ENCODE data around the gene ZNF165. TPM values are rescaled to one million over a fixed set of nuclear protein-coding genes. Genes with fewer than 3 reads are reported as not detected.

Gene ZNF165
- total and polyA plus RNA-seq, 2 of the 13 experiments (the other 11 are each of a cell fraction or from before 2014, with no cell fraction given): 0.58 to 8.6 TPM

DNA sequence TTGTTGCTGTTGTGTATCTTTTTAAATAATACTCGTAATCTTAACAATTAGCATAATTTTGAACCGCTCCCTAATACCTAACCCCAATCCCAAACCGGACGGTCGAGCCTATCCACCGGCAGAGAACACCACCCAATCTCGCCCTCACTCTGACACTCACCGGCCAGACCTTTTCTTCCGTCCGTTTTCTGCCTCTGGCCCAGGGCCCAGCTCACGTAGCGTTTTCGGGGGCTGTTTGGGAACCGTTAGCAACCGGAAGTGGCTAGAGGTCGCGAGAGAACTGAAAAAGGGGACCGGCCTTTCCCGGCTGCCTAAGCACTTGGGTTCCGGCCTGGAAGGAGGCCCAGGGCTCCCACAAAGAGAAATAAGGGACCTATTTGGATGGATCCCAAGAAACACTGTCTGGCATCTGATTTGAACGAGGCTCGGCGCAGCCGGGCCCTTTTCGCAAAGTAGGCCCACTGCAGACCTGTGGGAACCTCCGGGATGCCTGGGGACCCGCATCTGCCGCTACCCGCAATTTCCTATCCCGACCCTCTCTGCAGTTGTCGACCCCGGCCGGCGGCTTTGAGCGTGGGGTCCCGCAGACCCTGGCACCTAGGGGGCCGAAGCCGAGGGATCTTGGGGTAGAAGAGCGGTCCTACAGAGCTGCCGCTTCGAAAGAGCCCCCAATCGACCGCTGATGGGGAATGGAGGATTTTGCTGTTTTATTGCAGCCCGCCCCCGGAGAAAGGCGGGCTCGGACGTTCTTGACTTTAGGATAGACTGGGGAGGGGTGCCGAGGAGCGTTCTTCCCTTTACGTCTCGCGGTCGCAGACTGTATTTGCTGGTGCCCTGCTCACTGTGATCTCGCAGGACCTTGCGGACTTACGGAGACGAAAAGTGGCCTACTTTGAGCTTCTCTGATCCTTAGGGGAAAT is 56.5 kb downstream of the ZNF165 start (continued):
- TF ChIP-seq SP1 (IDR thresholded peaks at IDR 0.05): no peak
- peak; percentile 54; the same call in 1 of the 2 replicates for TF ChIP-seq SP1 (CRISPR knock-in tag; IDR thresholded peaks at IDR 0.05)
- TF ChIP-seq MIER3 (CRISPR knock-in tag; IDR thresholded peaks at IDR 0.05; ENCODE audit: borderline replicate concordance): peak; percentile 87; the same call in 1 of the 2 replicates
- TF ChIP-seq, protein P1, sequence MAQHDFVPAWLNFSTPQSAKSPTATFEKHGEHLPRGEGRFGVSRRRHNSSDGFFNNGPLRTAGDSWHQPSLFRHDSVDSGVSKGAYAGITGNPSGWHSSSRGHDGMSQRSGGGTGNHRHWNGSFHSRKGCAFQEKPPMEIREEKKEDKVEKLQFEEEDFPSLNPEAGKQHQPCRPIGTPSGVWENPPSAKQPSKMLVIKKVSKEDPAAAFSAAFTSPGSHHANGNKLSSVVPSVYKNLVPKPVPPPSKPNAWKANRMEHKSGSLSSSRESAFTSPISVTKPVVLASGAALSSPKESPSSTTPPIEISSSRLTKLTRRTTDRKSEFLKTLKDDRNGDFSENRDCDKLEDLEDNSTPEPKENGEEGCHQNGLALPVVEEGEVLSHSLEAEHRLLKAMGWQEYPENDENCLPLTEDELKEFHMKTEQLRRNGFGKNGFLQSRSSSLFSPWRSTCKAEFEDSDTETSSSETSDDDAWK (CRISPR knock-in tag; IDR thresholded peaks at IDR 0.05): no peak
- no peak for TF ChIP-seq CHD4 (IDR thresholded peaks at IDR 0.05; ENCODE audit: borderline replicate concordance, low read length)
- TF ChIP-seq CENPX (CRISPR knock-in tag; IDR thresholded peaks at IDR 0.05): no peak
- TF ChIP-seq, protein P2, sequence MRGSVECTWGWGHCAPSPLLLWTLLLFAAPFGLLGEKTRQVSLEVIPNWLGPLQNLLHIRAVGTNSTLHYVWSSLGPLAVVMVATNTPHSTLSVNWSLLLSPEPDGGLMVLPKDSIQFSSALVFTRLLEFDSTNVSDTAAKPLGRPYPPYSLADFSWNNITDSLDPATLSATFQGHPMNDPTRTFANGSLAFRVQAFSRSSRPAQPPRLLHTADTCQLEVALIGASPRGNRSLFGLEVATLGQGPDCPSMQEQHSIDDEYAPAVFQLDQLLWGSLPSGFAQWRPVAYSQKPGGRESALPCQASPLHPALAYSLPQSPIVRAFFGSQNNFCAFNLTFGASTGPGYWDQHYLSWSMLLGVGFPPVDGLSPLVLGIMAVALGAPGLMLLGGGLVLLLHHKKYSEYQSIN (CRISPR knock-in tag; IDR thresholded peaks at IDR 0.05; ENCODE audit: borderline replicate concordance): no peak
- TF ChIP-seq ZNF24 (IDR thresholded peaks at IDR 0.05): peak; percentile 76
- TF ChIP-seq, protein P3, sequence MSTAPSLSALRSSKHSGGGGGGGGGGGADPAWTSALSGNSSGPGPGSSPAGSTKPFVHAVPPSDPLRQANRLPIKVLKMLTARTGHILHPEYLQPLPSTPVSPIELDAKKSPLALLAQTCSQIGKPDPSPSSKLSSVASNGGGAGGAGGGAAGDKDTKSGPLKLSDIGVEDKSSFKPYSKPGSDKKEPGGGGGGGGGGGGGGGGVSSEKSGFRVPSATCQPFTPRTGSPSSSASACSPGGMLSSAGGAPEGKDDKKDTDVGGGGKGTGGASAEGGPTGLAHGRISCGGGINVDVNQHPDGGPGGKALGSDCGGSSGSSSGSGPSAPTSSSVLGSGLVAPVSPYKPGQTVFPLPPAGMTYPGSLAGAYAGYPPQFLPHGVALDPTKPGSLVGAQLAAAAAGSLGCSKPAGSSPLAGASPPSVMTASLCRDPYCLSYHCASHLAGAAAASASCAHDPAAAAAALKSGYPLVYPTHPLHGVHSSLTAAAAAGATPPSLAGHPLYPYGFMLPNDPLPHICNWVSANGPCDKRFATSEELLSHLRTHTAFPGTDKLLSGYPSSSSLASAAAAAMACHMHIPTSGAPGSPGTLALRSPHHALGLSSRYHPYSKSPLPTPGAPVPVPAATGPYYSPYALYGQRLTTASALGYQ (CRISPR knock-in tag; IDR thresholded peaks at IDR 0.05): peak; percentile 86
- peak; percentile 92 for TF ChIP-seq HDAC2 (CRISPR knock-in tag; IDR thresholded peaks at IDR 0.05)
- TF ChIP-seq ZNF550 (CRISPR knock-in tag; IDR thresholded peaks at IDR 0.05; ENCODE audit: borderline replicate concordance): no peak
- TF ChIP-seq MLLT10 (CRISPR knock-in tag; IDR thresholded peaks at IDR 0.05): no peak
- no peak for TF ChIP-seq ZNF891 (CRISPR knock-in tag; IDR thresholded peaks at IDR 0.05)
- TF ChIP-seq HNRNPL (IDR thresholded peaks at IDR 0.05; ENCODE audit: low read depth, low read length): 0 out of 2 replicates have a peak, but pooled peaks have one; percentile 62
- 0 out of 2 replicates have a peak, but pooled peaks have one; percentile 34 for TF ChIP-seq SSRP1 (CRISPR knock-in tag; IDR thresholded peaks at IDR 0.05)
- TF ChIP-seq ADNP (CRISPR knock-in tag; IDR thresholded peaks at IDR 0.05): no peak
- TF ChIP-seq, protein P4, sequence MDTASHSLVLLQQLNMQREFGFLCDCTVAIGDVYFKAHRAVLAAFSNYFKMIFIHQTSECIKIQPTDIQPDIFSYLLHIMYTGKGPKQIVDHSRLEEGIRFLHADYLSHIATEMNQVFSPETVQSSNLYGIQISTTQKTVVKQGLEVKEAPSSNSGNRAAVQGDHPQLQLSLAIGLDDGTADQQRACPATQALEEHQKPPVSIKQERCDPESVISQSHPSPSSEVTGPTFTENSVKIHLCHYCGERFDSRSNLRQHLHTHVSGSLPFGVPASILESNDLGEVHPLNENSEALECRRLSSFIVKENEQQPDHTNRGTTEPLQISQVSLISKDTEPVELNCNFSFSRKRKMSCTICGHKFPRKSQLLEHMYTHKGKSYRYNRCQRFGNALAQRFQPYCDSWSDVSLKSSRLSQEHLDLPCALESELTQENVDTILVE (CRISPR knock-in tag; IDR thresholded peaks at IDR 0.05): peak; percentile 98
- TF ChIP-seq, protein P5, sequence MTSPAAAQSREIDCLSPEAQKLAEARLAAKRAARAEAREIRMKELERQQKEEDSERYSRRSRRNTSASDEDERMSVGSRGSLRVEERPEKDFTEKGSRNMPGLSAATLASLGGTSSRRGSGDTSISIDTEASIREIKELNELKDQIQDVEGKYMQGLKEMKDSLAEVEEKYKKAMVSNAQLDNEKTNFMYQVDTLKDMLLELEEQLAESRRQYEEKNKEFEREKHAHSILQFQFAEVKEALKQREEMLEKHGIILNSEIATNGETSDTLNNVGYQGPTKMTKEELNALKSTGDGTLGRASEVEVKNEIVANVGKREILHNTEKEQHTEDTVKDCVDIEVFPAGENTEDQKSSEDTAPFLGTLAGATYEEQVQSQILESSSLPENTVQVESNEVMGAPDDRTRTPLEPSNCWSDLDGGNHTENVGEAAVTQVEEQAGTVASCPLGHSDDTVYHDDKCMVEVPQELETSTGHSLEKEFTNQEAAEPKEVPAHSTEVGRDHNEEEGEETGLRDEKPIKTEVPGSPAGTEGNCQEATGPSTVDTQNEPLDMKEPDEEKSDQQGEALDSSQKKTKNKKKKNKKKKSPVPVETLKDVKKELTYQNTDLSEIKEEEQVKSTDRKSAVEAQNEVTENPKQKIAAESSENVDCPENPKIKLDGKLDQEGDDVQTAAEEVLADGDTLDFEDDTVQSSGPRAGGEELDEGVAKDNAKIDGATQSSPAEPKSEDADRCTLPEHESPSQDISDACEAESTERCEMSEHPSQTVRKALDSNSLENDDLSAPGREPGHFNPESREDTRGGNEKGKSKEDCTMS (CRISPR knock-in tag; conservative IDR thresholded peaks at IDR 0.05): no peak
- TF ChIP-seq ZNF816 (CRISPR knock-in tag; IDR thresholded peaks at IDR 0.05; ENCODE audit: borderline replicate concordance): no peak
- peak; percentile 98 for TF ChIP-seq CCAR2 (optimal IDR thresholded peaks at IDR 0.05; ENCODE audit: low read depth, low read length)
- 0 out of 2 replicates have a peak, but pooled peaks have one; percentile 72 for TF ChIP-seq BRCA1 (CRISPR knock-in tag; IDR thresholded peaks at IDR 0.05)
- TF ChIP-seq NFKBIZ (CRISPR knock-in tag; IDR thresholded peaks at IDR 0.05): no peak; the same call in 1 of the 2 replicates

Measured in HepG2 (cell line).